GM04503 (cell line): ENCODE measurements around the gene RABEP1.
"Not testable (repeated sequence)": the region's sequence is repeated elsewhere in the genome, so short reads cannot be mapped to it uniquely, and the experiment has no call there.

Experiments
- DNase-seq: peaks from one replicate; pipeline ENCODE4 v3.0.0-alpha.2; 2012; ENCODE audit warnings: low read depth

RABEP1 gene

DNA sequence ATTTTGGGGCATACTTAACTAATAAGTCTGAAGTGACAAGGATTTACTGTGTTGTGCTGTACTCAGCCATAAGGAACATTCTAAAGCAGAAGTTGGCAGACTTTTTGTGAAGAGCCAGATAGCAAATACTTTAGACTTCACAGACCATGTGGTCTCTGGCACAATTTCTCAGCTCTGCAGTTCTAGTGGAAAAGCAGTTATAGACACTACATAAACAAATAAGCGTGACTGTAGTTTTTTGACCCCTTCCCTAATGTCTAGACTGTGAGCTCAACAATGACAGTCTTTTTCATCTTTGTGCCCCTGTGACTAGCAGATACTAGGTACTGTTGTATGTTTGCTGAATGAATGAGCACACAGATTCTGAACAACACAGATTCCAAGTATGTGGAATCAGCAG, 142.8 kb downstream of the RABEP1 start:
- no peak for DNase-seq

DNA sequence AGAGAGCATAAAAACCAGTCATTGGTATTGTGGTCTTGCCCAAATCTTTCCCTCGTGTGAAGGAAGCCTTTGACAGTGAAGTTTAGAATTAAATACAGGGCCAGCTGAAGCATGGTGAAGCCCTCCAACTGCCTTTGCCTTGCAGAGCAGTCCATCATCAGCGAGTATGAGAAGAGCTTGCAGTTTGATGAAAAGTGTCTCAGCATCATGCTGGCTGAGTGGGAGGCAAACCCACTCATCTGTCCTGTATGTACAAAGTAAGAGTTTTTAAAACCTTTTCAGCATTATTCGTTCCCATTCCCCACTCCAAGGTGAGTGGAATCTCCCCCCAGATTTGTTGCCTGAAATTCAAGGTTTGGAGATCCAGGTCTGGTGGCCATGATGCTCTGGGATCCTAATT, 143.7 kb downstream of the RABEP1 start:
- DNase-seq: no peak

DNA sequence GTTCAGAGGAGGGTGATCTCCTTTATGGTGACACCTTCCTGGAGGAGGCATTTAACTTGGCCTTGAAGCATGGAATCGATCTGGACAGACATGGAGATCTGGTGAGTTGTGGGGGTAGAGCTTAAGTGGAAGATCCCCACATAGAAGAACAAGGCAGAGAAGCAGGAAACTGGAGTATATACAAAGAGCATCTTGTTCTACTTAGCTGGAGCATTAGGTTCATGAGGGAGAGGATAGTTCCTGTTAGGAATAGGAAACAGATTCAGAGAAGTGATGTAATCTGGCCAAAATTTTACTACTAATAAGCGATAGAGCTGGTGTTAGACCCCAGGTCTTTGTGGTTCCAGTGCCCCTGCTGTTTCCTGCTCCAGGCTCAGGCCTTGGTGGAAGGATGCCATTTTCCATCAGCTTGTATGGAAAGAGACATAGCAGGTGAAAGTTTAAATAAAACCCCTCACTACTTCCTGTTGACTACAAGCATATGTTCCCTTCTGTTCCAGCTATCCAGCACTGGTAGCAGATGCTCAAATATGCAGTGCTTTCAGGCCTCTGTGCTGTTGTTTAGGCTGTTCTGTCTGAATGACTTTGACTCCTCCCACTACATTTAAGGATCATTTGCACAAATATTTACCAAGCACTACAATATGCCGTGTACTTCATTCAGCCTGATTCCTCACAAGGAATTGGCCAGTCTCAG, 147.3 kb downstream of the RABEP1 start:
- DNase-seq: no peak

DNA sequence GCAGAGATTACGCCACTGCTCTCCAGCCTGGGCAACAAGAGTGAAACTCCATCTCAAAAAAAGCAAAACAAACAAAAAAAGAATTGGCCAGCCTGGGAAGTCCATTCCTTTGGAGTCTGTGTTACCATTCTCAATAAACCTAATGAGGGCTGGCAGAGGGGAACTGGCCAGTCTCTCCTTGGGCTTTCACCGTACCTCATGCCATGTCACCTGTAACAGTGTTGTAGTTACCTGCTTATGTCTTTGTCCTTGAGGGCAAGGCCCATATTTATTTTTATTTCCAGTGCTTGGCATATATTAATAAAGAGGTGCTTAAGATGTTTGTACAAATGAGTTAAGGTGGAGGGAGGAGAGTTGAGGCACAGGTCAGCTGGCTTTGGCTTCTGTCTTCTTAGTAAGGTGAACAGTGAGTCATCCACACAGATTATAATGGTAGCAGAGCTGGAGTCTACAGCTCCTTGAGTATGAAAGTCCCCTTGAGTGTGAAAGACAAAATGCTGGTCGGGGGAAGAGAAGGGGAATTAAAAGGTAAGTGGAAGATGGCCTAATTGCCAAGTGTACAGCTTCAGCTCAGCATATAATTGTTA, 148.4 kb downstream of the RABEP1 start:
- DNase-seq: no peak

DNA sequence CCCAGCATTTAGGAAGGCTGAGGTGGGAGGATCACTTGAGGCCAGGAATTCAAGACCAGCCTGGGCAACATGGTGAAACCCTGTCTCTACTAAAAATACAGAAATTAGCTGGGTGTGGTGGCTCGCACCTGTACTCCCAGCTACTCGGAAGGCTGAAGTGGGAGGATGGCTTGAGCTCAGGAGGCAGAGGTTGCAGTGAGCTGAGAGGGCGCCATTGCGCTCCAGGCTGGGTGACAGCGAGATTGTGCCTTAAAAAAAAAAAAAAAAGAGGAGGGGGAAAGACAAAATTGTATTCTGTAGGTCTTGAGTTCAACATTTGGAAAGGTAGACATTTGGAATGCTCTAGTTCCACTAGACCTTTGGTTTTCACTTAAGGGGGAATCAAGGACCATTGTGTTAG, 149.2 kb downstream of the RABEP1 start:
- not testable (repeated sequence) for DNase-seq

DNA sequence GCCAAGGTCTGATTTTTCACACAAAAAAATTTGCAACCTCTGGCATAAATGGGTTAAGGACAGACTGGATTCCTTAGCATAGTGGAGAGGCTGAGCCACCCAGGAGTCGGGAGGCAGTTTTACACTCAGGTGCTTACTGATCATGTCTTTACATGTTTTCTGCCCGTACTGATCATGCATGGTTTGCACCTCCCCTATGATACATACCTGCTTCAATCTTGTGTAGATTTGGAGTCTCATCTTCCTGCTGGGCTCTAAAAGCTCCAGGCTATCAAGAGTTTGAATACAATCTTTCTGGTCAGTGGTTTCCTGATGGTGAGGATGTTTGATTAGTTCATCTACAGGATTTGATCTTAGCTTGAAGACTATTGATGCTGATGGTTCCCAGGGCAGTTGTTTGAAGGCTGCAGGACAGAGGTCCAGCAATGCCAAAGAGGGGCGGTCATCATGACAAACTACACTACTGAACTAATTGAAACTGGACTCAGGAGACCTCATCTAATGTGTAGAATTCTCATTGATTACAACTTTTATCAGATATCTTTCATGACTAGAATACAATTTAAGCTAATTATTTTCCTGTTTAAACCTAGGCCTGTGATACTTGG, 150.0 kb downstream of the RABEP1 start:
- no peak for DNase-seq

DNA sequence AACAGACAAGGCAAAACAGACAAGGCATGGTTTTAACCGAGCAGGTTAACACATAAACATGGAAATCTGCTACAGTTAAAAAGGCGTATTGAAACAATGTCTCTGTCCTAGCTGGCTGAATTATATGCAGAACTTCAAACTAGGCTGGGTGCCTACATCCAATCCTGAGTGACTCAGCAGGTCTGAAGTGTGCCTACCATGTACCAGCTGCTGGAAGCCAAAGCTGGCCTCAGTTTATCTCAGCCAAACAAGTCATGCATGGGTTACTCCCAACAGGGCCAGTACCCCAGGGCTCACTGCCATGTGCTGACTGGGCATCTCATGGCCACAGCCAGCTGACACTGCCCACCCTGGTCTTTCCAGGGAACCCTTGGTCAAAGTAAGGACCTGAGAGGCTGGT, 152.9 kb downstream of the RABEP1 start:
- no peak for DNase-seq
